ENCODE results near the gene LRSAM1.

The LRSAM1 gene

DNA sequence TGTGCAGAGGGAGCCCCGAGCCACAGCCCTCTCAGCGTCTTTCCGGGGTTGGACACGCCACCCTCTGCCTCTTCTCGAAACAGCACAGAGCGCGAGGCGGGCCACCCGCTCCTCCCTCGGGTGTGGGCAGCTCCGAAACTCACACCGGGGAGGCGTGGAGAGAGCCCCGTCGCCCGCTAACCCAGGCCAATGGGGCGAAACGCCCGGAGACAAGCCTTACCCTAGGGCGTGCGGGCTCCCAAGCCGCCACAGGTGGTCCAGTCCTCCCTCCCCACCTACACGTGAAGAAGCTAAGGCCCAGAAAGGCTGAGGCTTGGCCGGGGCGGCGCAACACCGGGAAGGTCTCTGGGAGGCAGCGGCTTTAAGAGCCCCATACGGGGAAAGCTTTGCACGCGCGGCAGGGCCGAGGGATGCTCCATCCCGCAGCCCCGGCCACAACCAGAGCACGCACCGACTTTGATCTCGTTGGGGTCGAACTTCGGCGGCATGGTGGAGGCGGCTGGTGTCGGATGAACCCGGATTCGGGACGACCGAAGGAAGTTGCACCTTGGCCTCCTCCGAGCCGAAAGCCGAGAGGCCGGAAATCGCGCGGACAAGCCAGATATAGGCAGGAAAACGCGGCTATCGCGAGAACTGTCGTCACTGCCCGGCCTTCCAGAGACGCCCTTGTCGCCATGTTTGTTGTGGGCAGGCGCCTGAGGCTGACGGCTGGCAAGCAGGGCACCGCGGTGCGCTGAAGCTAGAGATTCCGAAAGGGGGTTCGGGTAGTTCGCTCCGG lies at the start of gene LRSAM1, which contains the start of gene RPL12:
TSS of gene LRSAM1 (plus strand) at position 681 of the 778 bp plus-strand sequence. CDS start 3,018 bp downstream, outside the sequence.
TSS of gene RPL12 (minus strand) at position 577 of the 778 bp plus-strand sequence. CDS start at position 488, 89 bp downstream.
- peak; percentile 92 for DNase-seq

DNA sequence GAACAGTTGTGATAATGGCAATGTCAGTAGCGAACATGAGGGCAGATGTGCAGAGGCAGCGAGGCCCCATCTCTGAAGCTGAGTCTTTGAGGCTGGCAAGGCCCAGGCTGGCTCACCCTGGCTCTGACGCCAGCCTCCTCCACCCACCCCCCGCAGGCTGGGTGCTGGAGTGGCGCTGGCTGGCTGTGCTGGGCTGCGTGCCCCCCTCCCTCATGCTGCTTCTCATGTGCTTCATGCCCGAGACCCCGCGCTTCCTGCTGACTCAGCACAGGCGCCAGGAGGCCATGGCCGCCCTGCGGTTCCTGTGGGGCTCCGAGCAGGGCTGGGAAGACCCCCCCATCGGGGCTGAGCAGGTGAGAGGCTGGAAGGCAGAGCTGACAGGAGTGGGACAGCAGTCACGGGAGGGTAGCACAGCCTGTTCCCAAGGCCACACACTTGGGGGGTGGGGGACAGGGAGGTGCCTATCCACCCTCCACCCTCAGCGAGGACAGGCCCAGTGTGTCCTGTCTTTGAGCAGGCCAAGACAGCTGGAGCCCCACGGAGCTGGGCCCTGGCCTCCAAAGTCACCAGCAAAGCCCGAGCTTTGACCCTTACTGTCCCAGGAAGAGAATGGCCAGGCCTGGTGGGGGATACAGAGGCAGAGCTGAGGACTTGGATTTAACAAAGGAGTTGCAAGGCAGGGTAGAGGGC lies 48.8 kb upstream of the LRSAM1 start:
- no peak for DNase-seq

DNA sequence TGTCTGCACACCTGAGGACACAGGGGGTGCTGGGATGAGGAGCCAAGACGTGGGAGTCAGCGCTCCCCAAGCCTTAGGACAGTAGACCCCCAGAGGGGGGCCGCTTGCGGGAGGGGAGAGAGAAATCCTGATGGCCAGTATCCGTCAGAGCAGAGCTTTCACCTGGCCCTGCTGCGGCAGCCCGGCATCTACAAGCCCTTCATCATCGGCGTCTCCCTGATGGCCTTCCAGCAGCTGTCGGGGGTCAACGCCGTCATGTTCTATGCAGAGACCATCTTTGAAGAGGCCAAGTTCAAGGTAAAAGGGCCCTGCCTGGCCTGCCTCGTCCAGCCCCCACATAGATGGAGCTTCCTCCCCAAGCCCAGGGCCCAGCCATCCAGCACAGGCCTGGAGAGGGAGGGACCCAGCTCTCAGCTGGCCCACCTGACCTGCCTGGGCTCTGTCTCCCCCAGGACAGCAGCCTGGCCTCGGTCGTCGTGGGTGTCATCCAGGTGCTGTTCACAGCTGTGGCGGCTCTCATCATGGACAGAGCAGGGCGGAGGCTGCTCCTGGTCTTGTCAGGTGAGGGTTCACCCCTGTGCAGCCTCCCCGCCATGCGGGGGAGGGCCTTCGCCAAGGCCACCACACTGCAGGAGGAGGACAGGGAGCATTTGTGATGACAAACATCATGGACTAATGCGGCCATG lies 47.7 kb upstream of the LRSAM1 start:
- no peak for DNase-seq

DNA sequence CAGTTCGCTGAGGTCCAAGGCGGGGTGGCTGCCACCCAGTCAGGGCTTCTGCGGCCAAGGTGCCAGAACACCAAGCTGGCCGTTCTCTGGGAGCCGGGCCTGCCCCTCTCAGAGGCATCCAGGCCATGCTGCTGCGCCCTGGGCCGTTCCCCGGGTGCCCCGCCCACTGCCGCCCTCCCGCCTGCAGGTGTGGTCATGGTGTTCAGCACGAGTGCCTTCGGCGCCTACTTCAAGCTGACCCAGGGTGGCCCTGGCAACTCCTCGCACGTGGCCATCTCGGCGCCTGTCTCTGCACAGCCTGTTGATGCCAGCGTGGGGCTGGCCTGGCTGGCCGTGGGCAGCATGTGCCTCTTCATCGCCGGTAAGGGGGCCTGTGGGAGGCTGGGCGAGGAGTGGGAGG lies 46.7 kb upstream of the LRSAM1 start:
- DNase-seq, result no peak

DNA sequence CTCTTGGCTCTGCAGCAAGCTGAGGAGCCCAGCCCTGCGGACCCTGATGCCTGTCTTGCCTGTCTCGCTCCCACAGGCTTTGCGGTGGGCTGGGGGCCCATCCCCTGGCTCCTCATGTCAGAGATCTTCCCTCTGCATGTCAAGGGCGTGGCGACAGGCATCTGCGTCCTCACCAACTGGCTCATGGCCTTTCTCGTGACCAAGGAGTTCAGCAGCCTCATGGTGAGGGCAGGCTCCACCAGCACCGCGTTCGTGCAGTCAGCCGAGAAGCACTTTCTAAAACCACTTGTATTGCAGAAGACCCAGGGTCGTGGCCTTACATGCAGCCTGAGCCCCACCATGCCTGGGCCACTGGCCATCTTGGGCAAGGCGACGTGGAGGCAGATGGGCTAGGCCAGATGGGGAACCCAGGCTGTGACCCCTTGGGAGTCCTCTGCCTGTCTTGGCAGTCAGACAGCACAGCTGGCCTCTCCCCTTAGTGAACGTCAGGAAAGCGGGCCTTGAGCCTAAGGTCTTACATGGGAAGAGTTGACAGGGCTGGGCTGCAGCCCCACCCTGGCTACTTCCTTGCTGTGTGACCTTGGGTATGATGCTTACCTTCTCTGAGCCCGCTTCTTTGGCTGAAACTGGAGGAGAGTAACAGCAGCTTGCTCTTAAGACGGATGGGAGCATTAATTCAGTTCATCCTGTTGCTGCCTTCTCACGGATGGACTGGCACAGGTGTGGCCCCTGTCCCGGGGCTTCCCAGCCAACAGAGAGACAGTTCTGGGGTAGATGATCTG lies 45.8 kb upstream of the LRSAM1 start:
- DNase-seq, result no peak

DNA sequence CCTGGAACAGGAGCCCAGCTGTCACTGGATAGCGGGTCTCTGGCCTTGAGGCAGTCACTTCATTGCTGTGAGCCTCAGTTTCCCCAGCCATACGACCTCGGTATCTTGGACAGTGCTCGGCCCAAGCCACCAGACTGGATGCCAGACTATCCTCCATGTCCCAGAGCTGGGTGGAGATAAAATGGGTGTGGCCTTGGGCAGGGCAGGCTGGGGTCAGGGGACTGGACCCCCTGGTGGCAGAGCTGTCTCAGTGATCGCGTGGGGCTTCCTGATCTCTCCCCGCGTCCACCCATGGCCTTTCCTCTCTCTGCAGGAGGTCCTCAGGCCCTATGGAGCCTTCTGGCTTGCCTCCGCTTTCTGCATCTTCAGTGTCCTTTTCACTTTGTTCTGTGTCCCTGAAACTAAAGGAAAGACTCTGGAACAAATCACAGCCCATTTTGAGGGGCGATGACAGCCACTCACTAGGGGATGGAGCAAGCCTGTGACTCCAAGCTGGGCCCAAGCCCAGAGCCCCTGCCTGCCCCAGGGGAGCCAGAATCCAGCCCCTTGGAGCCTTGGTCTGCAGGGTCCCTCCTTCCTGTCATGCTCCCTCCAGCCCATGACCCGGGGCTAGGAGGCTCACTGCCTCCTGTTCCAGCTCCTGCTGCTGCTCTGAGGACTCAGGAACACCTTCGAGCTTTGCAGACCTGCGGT lies 44.4 kb upstream of the LRSAM1 start:
- DNase-seq, result no peak

DNA sequence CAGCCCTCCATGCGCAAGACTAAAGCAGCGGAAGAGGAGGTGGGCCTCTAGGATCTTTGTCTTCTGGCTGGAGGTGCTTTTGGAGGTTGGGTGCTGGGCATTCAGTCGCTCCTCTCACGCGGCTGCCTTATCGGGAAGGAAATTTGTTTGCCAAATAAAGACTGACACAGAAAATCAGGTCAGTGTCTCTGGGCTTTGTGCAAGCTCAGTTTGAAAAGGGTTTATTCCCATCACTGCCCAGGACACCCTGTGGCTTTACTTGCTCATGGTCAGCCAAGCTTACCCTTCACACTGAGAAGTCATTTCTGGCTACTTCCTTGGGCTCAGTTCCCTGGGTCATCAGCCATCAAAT lies 43.8 kb upstream of the LRSAM1 start:
- no peak for DNase-seq

DNA sequence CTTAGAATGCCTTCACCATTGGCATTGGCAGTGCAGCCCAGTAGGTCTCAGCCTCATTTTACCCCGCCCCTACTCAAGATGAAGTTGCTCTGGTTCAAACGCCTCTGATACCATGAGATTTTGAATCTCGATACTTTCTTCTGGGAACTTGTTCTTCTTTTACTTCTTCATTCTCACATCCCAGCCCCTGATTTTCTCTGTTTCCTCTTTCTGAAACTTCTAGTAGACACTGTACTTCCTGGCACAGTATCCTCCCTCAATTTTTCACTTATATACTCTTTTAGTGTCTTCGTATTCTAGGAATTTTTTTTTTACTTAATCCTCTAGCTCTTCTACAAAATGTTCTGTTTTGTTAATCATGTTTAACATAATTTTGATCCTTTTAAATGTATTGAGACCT lies 40.2 kb upstream of the LRSAM1 start:
- DNase-seq, result no peak

DNA sequence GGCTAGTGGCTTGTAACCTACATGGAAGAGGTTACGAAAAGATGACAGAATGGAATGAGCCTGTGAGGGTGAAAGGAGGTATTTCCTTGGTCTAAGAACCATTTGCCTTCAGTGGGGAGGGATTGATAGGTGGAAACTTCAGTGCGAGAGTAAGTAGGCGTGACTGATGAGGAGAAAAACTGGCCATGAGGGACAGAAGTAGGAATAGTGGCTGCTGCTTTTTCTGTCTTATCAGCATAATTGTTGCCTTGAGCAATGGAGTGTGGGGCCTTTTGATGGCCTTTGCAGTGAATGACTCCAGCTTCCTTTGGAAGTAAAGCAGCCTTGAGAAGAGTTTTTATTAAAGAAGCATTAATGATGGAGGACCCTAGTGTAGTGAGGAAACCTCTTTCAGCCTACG lies 36.2 kb upstream of the LRSAM1 start:
- no peak for DNase-seq

DNA sequence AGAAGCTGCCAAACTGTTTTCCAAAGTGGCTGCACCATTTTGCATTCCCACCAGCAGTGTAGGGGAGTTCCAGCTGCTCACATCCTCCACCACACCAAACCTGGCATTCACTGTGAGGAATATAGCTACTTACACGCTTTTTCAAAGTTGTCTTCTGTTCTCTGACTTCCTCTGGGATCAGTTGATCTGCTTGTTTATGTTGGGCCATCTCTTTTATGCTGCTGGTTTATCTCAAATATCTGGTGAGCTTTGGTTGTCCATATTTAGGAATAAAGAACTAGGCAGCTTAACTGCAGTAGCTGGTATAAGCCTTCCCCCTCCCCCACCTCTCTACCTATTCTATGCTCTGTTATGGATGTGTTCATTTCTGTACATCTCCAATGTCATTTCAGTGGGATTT lies 35.7 kb upstream of the LRSAM1 start:
- no peak for DNase-seq

DNA sequence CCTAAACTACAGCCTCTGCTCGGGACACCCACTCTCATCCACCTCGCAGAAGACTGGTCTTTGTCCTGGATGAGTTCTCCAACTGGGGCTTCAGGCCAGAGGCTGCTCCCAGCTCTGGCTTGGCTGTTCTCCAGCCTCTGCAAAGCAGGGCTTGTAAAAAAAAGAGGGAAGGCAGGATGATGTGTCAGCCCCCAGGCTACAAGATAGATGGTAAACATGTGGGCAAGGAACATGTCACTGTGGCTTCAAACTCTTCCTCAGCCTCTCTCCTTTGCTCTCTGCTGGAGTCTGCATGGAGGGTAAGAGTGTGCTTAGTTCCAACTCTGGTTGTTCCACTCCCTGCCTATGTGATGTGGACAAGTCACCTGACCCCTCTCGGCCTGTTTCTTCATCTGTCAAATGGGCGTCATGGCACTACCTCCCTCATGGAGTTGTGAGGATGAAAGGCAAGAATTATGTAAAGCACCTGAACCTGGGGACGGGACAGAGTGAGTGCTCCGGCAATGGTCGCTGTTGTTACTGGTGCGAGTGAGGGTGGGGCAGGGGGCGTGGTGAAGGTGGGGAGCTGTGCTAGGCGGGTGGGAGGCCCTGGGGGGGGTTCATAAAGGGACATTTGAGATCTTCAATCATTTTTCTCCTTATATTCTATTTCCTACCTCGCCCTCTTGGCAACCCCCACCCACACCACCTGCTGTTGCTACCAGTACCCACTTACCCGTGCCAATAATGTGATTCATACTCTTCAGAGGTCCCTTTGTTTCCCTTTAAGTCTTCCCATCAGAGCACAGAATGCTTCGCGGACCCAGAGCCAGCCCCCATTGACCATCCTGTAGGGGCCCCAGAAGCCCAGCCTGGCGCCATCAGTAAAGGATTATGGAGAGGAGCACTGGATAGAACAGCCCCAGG lies 33.9 kb upstream of the LRSAM1 start:
- no peak for DNase-seq

DNA sequence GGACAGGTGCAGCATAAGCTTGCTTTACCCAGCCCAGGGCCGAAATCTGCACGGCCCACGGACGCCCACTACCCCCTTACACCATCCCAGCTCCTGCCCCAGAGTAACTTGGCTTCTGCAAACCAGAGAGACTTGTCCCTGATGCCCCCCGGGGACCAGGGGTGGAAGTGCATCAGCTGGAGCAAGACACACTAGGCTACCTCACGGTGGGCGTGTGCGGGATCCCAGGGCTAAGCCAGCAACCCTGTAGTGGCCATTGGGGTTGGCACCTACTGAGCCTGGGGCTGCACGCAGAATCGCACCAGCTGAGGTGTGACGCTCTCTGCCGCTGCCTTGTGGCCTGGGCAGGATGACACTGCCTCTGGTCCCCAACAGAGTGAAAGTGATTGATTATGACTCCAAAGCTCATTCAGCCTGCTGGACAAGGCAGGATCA lies 33.3 kb upstream of the LRSAM1 start:
- no peak for DNase-seq

DNA sequence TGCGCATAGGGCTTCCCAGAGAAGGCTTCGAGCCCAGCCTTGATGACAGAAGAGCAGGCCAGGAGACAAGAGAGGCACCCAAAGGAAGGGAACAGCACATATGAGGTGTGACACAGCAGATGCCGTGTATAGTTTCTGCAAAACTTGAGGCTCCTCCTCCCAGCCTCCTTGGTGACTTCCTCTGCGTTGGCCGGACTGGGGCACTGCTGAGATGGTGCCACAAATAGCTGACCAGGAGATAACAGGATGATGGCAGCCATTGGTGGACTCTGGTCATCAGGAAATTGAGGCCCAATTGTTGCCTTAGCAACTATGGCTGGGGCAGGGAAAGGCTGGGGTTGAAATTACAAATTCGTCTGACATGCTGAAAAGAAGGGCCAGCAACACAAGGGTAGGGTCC lies 32.0 kb upstream of the LRSAM1 start:
- DNase-seq, result no peak

DNA sequence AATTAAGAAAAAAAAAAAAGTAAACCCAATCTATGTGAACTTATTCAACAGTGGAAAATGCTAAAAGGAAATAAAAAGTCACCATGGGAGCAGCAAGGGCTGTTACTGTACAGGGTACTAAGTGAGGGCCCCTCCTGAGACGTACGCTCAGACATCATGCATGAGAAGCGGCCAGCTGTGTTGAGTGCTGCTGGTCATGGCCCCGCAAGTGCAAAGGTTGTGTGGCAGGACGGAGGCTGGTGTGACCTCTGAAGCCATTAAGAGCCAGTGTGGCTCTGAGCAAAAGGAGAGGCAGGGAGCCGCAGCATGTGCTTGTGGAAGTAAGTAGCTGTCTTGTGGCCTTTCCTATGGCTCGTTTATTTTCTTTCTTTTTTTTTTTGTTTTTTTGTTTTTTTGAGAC lies 30.3 kb upstream of the LRSAM1 start:
- DNase-seq, result no peak

DNA sequence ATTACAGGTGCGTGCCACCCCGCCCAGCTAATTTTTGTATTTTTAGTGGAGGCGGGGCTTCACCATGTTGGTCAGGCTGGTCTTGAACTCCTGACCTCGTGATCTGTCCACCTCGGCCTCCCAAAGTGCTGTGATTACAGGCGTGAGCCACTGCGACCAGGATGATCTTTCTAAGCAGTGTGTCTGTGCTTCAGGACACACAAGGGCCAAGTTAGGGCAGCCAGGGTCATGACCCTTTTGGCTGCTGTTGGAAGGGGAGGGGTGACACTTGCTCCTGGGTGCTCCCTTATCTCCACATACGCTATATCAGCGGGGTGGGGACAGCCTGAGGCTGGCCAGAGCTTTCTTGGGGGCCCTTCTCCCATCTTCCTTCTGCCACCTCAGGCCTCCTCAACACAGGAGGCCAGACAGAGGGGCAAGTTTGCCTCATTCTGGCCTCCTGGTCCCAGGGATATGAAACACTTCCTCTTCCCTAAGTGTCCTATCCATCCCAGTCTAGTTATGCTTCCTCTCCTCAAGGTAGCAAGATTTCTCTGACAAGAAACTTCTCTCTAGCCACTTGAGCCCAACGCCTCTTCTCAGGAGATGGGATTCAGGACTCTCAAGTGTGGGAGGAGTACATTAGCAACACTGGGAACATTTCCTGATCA lies 29.1 kb upstream of the LRSAM1 start:
- no peak for DNase-seq

DNA sequence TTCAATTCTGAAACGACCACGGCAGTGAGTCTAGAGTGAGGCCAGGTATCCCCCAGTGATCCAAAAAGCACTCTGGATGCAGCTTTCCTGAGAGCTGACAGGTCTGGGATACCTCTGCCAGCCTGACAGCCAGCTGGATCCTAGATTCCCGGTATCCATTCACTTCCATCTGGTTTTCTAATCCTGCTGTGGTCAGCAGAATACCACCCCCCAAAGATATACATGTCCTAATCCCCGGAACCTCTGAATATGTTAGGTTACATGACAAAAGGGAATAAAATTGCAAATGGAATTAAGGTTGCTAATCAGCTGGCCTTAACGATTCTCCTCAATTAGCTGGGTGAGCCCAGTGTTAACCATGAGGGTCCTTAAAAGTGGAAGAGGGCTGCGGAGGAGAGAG lies 28.5 kb upstream of the LRSAM1 start:
- no peak for DNase-seq

DNA sequence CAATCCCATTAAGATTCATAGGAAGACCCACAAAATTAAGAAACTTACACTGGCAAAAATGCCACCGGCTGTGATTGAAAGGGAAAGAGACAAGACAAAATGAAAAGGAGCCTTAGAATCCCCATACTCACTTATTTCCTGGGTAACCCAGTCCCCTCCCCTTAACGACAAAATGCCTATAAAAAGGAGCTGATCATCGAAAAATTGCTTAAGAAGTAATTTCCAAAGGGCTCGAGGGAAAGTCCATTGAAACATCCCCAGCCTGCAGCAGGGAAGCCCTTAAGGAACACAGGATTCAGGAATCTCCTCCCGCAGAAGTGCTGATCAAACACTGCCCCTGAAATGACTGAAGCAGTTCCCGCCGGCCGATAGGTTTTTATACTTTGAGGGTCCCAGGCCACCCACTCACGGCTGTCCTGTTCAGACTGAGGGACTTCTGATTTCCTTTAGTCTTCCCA lies 27.8 kb upstream of the LRSAM1 start:
- DNase-seq, result no peak

DNA sequence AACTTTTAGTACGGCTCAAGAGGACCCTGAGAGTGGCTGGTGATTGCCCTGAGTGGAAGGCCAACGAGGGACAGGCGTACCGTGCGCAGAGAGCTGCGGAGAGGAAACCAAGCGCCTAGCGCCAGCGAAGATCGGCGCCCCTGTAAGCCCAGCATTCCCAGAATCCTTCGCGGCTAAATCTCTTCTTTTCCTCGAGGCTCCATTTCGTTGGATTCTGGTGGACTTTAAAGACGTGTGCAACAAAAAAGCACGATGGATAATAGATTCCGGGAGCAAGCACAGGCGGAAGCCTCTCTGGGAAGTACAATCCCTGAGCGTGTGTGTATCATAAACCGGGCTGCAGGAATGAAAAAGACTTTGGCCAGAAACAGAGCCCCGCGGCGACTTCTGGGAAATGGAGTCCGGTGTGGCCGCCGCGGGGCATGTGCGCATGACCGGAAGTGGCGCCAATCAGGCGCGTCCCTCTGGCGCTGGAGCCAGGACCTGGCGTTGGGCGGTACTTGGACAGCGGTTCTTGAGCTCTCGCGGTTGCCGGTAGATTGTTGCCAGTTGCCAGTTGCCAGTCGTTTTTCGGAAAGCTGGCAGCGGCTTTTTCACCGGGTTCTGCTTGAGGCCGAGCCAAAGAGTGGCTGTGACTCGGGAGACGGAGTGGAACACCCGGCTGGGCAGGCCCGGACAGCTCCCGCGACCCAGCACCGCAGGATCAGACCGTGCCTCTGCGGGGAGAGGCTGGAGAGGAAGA lies 27.2 kb upstream of the LRSAM1 start, which contains the start of gene ZNF79:
TSS of gene ZNF79 (plus strand) at position 449 of the 742 bp plus-strand sequence. CDS start 406 bp downstream, outside the sequence.
- peak; percentile 97 for DNase-seq

DNA sequence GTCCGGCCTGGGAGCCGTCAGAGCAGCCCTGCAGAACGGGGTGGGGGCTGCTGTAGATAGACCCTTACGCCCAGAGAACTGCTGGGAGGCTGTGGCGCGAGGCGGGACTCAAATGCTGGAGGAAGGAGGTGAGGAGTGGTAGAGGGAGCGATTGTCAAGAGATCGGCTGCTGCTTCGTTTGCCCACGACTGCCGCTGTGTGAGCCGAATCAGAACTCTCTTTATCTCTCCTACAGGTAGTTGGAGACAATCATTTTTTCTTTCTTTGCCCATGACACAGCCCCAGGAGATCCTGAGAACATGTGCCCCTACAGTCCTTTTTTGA lies 26.7 kb upstream of the LRSAM1 start:
- DNase-seq, result peak; percentile 63

DNA sequence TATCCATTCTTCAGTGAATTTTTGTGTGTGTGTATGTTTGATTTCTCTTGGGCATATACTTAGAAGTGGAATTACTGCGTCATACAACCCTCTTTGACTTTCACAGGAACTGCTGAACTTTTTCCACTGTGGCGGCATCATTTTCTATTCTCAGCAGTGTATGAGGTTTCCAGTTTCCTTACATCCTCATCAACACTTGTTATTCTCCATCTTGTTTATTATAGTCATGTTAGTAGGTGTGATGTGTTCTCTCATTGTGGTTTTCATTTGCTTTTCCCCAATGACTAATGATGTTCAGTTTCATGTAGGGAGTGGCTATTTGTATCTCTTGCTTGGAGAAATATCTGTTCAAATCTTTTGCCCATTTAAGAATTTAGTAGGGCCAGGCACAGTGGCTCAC lies 24.6 kb upstream of the LRSAM1 start:
- DNase-seq, result no peak
